GM12878 (cell line): Measurements from ENCODE around the gene IL34. TPM values are rescaled to one million over a fixed set of nuclear protein-coding genes. Genes with fewer than 3 reads are reported as not detected.

ENCODE experiments used
- ATAC-seq: fragments of 200-7000 bp; cut with Tn5 transposase; 3 replicates; pipeline ENCODE4 v1.9.1; 2020; ENCODE audit warnings: mild to moderate bottlenecking, moderate library complexity
- BruUV-seq: library from RNA; stranded (reverse); fragments of 400-500 nt; replicated peaks from 2 replicates; lab custom pipeline; 2021; lab: Mats Ljungman, UMichigan
- CTCF ChIA-PET: fragments of 300-600 bp; sonication (Branson Sonifier 250); formaldehyde crosslinking; extraction: SDS; loops from one replicate; lab custom pipeline; 2021; ENCODE audit warnings: inconsistent platforms; lab: Yijun Ruan, JAX
- POLR2A ChIA-PET: fragments of 350-600 bp; formaldehyde crosslinking; extraction: SDS; loops from one replicate; lab custom pipeline; 2021; ENCODE audit warnings: inconsistent platforms; lab: Charles Lee
- RAD21 ChIA-PET: fragments of 300-600 bp; sonication (Branson Sonifier 250); formaldehyde crosslinking; loops from one replicate; lab custom pipeline; 2023; ENCODE audit warnings: antibody characterized with exemption; ENCODE audit not compliant: unreplicated experiment; lab: Charles Lee
- SMC1A ChIA-PET: fragments of 300-600 bp; sonication (Branson Sonifier 250); formaldehyde crosslinking; loops from one replicate; lab custom pipeline; 2023; ENCODE audit not compliant: unreplicated experiment, uncharacterized antibody; lab: Charles Lee
- DNase-seq: peaks from one replicate; pipeline ENCODE4 v3.0.0-alpha.2; 2011; ENCODE audit warnings: low read depth, low spot score
- FAIRE-seq: peaks from 3 replicates; lab custom pipeline; 2011; peaks lifted over from hg19 to GRCh38; lab: Jason Lieb, UNC
- H2AFZ ChIP-seq: 2 replicates; pipeline ENCODE4 v1.6.0; 2011; ENCODE audit warnings: low read depth, low read length, control low read depth; ENCODE audit not compliant: control insufficient read depth
- H3K27ac ChIP-seq: 2 replicates; pipeline ENCODE4 v1.5.1; 2011; ENCODE audit warnings: control low read depth; ENCODE audit not compliant: control insufficient read depth, insufficient read depth
- H3K27me3 ChIP-seq, 2 experiments: replicated peaks in 1 of 2; 2 replicates each; pipeline versions ENCODE4 v1.6.0 to v1.6.1; 2011; ENCODE audit warnings: low read length in 1 of 2; ENCODE audit not compliant: control insufficient read depth in 2 of 2, insufficient read depth in 2 of 2
- H3K36me3 ChIP-seq, 2 experiments: 2 replicates each; pipeline ENCODE4 v1.5.1; 2011; ENCODE audit warnings: low read length in 1 of 2; ENCODE audit not compliant: control insufficient read depth in 2 of 2, insufficient read depth in 2 of 2
- H3K4me1 ChIP-seq: 2 replicates; pipeline ENCODE4 v1.6.1; 2011; ENCODE audit warnings: mild to moderate bottlenecking, low read length, moderate library complexity, mixed read lengths; ENCODE audit not compliant: control insufficient read depth, insufficient read depth
- H3K4me2 ChIP-seq: 2 replicates; pipeline ENCODE4 v1.6.0; 2011; ENCODE audit warnings: control low read depth; ENCODE audit not compliant: control insufficient read depth, insufficient read depth
- H3K4me3 ChIP-seq: fragments of 200-600 bp; sonication (generic); 2 replicates; pipeline ENCODE4 v1.5.1; 2016
- H3K79me2 ChIP-seq: 2 replicates; pipeline ENCODE4 v1.6.0; 2011; ENCODE audit warnings: low read length; ENCODE audit not compliant: control insufficient read depth, insufficient read depth
- H3K9ac ChIP-seq: 2 replicates; pipeline ENCODE4 v1.8.0; 2011; ENCODE audit warnings: low read length, control low read depth, mixed read lengths; ENCODE audit not compliant: control insufficient read depth, insufficient read depth
- H3K9me3 ChIP-seq: replicated peaks from 3 replicates; pipeline ENCODE4 v1.5.1; 2011; ENCODE audit warnings: mild to moderate bottlenecking, low read length; ENCODE audit not compliant: control insufficient read depth, insufficient read depth
- H4K20me1 ChIP-seq: 2 replicates; pipeline ENCODE4 v1.6.0; 2011; ENCODE audit not compliant: control insufficient read depth, insufficient read depth
- ASH2L ChIP-seq: fragments of 300-600, 200-600 bp; sonication (generic); IDR thresholded peaks from 2 replicates; pipeline ENCODE4 v1.6.1; 2017; ENCODE audit warnings: low read depth, mild to moderate bottlenecking, borderline replicate concordance
- DPF2 ChIP-seq: fragments of 450-650 bp; IDR thresholded peaks from 2 replicates; pipeline ENCODE4 v1.6.1; 2017; ENCODE audit warnings: mild to moderate bottlenecking
- HCFC1 ChIP-seq: fragments of 150-350 bp; IDR thresholded peaks from 2 replicates; pipeline ENCODE4 v1.6.1; 2014; ENCODE audit warnings: low read length
- HDAC6 ChIP-seq: fragments of 200-600 bp; sonication (generic); IDR thresholded peaks from one replicate; pipeline ENCODE4 v1.8.0; 2017; ENCODE audit warnings: antibody characterized with exemption; ENCODE audit not compliant: unreplicated experiment
- PBX3 ChIP-seq: IDR thresholded peaks from 2 replicates; pipeline ENCODE4 v1.6.1; 2011; ENCODE audit warnings: mild to moderate bottlenecking, low read depth, low read length, moderate library complexity; ENCODE audit not compliant: insufficient replicate concordance
- POLR2AphosphoS5 ChIP-seq: IDR thresholded peaks from 2 replicates; pipeline ENCODE4 v1.6.1; 2011; ENCODE audit warnings: mild to moderate bottlenecking, low read length, inconsistent platforms
- RCOR1 ChIP-seq: conservative IDR thresholded peaks from 2 replicates; pipeline ENCODE4 v1.6.1; 2012; ENCODE audit warnings: low read depth, low read length, improper control_type of control experiment
- SMC3 ChIP-seq: IDR thresholded peaks from 2 replicates; pipeline ENCODE4 v1.6.1; 2011; ENCODE audit warnings: low read length, improper control_type of control experiment, borderline replicate concordance
- STAT1 ChIP-seq: fragments of 450-650 bp; conservative IDR thresholded peaks from 2 replicates; pipeline ENCODE4 v1.6.1; 2014; ENCODE audit warnings: antibody characterized with exemption, mild to moderate bottlenecking
- TCF12 ChIP-seq: IDR thresholded peaks from 2 replicates; pipeline ENCODE4 v1.6.1; 2011; ENCODE audit warnings: low read depth, mild to moderate bottlenecking, low read length
- ZBED1 ChIP-seq: IDR thresholded peaks from 2 replicates; pipeline ENCODE4 v1.6.1; 2016; ENCODE audit warnings: borderline replicate concordance
- ZNF384 ChIP-seq: IDR thresholded peaks from 2 replicates; pipeline ENCODE4 v1.6.1; 2012; ENCODE audit warnings: low read depth, mild to moderate bottlenecking, low read length, improper control_type of control experiment, borderline replicate concordance
- ZNF687 ChIP-seq: fragments of 450-650 bp; IDR thresholded peaks from 2 replicates; pipeline ENCODE4 v1.6.1; 2017; ENCODE audit warnings: mild to moderate bottlenecking, moderate library complexity
- WGBS: methylation state at CpG from one replicate; pipeline ENCODE4 v1.1.6; 2016; ENCODE audit warnings: low lambda C conversion rate; ENCODE audit not compliant: insufficient replicate concordance, insufficient coverage; ENCODE audit errors: missing lambda C conversion rate; 5-methylcytosine and 5-hydroxymethylcytosine counted together
- in situ Hi-C: fragments of 300-500 bp; cut with MboI; formaldehyde crosslinking; loops from 9 replicates; pipeline ENCODE4 v1.14.3; 2018; ENCODE audit warnings: mixed read lengths
- intact Hi-C: fragments of 100-400 bp; cut with micrococcal nuclease; formaldehyde crosslinking; loops from one replicate; pipeline ENCODE4 v1.14.2; 2022; ENCODE audit not compliant: unreplicated experiment
- polyA plus RNA-seq, 11 experiments: library from polyadenylated mRNA; depleted of rRNA in 4 of 11; unstranded in 6 of 11; stranded (reverse) in 5 of 11; fragments of >200 nt; fragmentation: Nextera tagmentation in 4 of 11; fragmentation: Illumina TruSeq in 1 of 11; extraction: Ambion mirVana in 4 of 11; extraction: Trizol in 1 of 11; gene quantifications; 1 replicate in 1 of 11; 2 replicates in 10 of 11; pipeline versions ENCODE4 v1.2.1 to v1.2.3, GENCODE V29; 2011 to 2016; ENCODE audit warnings: inconsistent platforms in 2 of 11, missing spikeins in 2 of 11, low read depth in 1 of 11
- total RNA-seq, 4 experiments: library from RNA; depleted of rRNA in 3 of 4; stranded (reverse); fragments of >200 nt in 3 of 4; fragmentation: Illumina TruSeq in 1 of 4; extraction: Trizol in 1 of 4; gene quantifications; 2 replicates each; pipeline versions ENCODE4 v1.2.1 to v1.2.3, GENCODE V29; 2013 to 2021
- TF ChIP-seq, protein P1 (sequence below): IDR thresholded peaks from 2 replicates; pipeline ENCODE4 v1.6.1; 2012; ENCODE audit warnings: improper control_type of control experiment, low read depth, low read length; ENCODE audit not compliant: insufficient replicate concordance

The IL34 gene
- total and polyA plus RNA-seq, 10 of the 15 experiments (the other 5 are each of a cell fraction or from before 2014, with no cell fraction given): 0.27 to 0.40 TPM; not detected in 8

DNA sequence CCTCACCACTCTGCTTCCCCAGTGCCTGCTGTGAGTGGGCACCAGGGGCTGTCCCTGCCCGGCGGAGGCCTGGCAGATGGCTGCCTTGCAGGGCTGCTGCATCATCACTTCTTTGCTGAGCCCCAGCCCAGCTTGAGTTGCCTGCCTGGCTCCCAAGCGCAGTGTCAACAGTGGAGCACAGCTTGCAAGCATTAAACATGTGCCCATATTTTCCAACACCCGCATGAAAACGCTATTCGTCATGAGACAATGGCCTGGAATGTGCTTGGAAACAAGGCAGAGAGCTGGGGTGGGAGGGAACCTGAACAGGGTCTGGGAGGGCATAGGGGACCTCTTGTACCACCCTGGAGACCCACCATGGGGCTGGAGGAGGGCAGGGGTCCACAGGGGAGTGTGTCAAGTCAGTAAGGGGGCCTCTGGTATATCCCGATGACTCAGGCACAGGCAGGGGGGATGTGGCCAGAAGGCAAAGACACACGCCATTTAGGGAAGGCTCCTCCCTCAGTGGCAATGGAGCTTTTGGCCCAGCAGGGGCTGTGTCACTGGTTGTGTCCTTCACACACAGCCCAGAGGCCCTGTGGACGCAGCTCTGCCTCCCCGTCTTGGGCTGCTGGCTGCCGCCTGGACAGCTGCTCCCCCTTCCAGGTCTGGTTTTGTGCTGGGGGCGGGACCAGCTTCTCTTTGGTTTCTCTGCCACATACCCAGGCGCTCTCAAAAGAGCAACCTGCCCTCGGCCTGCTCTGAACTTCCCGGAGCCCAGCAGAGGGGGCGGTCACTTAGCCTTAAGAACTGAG, 56.9 kb downstream of the IL34 start:
- Histone ChIP-seq H3K79me2 (no peaks in the 10 kb centered on the region), H3K27me3 (no peaks in the 10 kb centered on the region), H3K4me2 (no peak overlapping the region), H3K9ac (no peak overlapping the region), H3K36me3 (peaks cover 0 to 2% of the 10 kb centered on the region in 2 experiments; a peak in 3 of 4 replicates), H3K27ac (no peak overlapping the region), H3K4me1 (no peaks in the 10 kb centered on the region), H3K4me3 (no peak overlapping the region), H4K20me1 (no peaks in the 10 kb centered on the region), H2AFZ (no peak overlapping the region), H3K9me3 (no peaks in the 10 kb centered on the region)
- intact Hi-C loops (no loop called here), in situ Hi-C loops (no loop called here)
- FAIRE-seq: no peak
- SMC1A ChIA-PET: no interaction called here
- 91% methylated on average over 16 of the region's 16 CpGs for WGBS
- ATAC-seq: no peak
- BruUV-seq: no TSS peak
- POLR2A ChIA-PET: no interaction called here
- RAD21 ChIA-PET: no interaction called here
- no peak for DNase-seq
- CTCF ChIA-PET: no interaction called here
- TF ChIP-seq, protein P1, sequence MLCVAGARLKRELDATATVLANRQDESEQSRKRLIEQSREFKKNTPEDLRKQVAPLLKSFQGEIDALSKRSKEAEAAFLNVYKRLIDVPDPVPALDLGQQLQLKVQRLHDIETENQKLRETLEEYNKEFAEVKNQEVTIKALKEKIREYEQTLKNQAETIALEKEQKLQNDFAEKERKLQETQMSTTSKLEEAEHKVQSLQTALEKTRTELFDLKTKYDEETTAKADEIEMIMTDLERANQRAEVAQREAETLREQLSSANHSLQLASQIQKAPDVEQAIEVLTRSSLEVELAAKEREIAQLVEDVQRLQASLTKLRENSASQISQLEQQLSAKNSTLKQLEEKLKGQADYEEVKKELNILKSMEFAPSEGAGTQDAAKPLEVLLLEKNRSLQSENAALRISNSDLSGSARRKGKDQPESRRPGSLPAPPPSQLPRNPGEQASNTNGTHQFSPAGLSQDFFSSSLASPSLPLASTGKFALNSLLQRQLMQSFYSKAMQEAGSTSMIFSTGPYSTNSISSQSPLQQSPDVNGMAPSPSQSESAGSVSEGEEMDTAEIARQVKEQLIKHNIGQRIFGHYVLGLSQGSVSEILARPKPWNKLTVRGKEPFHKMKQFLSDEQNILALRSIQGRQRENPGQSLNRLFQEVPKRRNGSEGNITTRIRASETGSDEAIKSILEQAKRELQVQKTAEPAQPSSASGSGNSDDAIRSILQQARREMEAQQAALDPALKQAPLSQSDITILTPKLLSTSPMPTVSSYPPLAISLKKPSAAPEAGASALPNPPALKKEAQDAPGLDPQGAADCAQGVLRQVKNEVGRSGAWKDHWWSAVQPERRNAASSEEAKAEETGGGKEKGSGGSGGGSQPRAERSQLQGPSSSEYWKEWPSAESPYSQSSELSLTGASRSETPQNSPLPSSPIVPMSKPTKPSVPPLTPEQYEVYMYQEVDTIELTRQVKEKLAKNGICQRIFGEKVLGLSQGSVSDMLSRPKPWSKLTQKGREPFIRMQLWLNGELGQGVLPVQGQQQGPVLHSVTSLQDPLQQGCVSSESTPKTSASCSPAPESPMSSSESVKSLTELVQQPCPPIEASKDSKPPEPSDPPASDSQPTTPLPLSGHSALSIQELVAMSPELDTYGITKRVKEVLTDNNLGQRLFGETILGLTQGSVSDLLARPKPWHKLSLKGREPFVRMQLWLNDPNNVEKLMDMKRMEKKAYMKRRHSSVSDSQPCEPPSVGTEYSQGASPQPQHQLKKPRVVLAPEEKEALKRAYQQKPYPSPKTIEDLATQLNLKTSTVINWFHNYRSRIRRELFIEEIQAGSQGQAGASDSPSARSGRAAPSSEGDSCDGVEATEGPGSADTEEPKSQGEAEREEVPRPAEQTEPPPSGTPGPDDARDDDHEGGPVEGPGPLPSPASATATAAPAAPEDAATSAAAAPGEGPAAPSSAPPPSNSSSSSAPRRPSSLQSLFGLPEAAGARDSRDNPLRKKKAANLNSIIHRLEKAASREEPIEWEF: no peak
- TF ChIP-seq DPF2 (no peak), PBX3 (no peak), SMC3 (no peak), RCOR1 (no peak), HDAC6 (no peak), ASH2L (no peak), TCF12 (no peak), ZNF384 (no peak), HCFC1 (no peak), POLR2AphosphoS5 (no peak), STAT1 (no peak), ZNF687 (no peak), ZBED1 (no peak)
